LNCaP clone FGC (cell line): ENCODE results near the gene TOLLIP.

Experiments
- DNase-seq: peaks from one replicate; pipeline ENCODE4 v3.0.0-alpha.2; 2011; ENCODE audit warnings: low read depth
- H3K4me3 ChIP-seq: 2 replicates; pipeline ENCODE4 v1.5.1; 2011; ENCODE audit warnings: mild to moderate bottlenecking, low read depth, low read length, control low read depth
- TF ChIP-seq, protein P1 (sequence below): IDR thresholded peaks from 2 replicates; pipeline ENCODE4 v1.5.1; 2012; ENCODE audit warnings: mild to moderate bottlenecking; ENCODE audit not compliant: control insufficient read depth, insufficient read depth; ENCODE audit errors: extremely low read depth

The TOLLIP gene

DNA sequence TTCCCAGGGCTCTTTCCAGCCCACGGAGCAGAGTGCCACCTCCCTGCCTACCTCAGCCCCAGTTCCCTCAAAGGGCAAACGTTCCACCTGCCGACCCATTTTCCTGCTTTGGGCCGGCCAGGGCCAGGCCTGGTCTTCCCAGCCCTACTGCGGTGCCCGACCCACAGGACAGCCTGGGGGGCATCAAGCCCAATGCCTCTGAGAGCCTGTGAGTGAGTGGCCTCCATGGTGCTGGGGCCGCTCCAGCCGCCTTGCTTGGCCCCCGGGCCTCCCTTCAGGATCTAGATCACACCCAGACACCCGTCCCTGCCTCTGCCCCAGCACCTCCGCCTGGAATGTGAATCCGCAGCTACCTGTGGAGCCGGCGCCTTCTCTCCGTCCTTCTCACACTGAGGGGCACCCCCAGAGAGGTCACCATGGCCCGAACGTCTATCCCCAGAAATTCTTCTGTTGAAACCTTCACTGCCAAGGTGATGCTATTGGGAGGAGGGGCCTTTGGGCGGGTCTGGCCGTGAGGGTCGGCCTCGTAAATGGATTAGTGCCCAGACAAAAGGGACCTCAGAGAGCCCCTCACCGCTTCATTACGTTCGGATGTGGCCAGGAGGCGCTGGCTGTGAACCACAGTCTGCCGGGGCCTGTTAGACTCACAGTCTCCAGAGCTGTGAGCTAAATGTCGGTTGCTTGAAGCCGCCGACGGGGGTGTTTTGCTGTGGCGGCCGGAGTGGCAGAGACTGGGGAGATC lies 44.1 kb upstream of the TOLLIP start:
- TF ChIP-seq, protein P1, sequence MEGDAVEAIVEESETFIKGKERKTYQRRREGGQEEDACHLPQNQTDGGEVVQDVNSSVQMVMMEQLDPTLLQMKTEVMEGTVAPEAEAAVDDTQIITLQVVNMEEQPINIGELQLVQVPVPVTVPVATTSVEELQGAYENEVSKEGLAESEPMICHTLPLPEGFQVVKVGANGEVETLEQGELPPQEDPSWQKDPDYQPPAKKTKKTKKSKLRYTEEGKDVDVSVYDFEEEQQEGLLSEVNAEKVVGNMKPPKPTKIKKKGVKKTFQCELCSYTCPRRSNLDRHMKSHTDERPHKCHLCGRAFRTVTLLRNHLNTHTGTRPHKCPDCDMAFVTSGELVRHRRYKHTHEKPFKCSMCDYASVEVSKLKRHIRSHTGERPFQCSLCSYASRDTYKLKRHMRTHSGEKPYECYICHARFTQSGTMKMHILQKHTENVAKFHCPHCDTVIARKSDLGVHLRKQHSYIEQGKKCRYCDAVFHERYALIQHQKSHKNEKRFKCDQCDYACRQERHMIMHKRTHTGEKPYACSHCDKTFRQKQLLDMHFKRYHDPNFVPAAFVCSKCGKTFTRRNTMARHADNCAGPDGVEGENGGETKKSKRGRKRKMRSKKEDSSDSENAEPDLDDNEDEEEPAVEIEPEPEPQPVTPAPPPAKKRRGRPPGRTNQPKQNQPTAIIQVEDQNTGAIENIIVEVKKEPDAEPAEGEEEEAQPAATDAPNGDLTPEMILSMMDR: no peak
- H3K4me3 ChIP-seq: no peak overlapping the region

GRCh38 chr11:1352696-1353382 lies 43.4 kb upstream of the TOLLIP start:
- H3K4me3 ChIP-seq: no peak overlapping the region
- TF ChIP-seq, protein P1: no peak
- DNase-seq: no peak

More for the DNA sequence above, 44.1 kb upstream of the TOLLIP start:
- no peak for DNase-seq

- TF ChIP-seq, protein P1: no peak
- DNase-seq: no peak
- no peak overlapping the region for H3K4me3 ChIP-seq
Observed at GRCh38 chr11:1351278-1351937, 42.0 kb upstream of the TOLLIP start.

GRCh38 chr11:1350086-1350725 lies 40.8 kb upstream of the TOLLIP start:
- no peak for DNase-seq
- no peak overlapping the region for H3K4me3 ChIP-seq
- TF ChIP-seq, protein P1: no peak

GRCh38 chr11:1349327-1350041 lies 40.1 kb upstream of the TOLLIP start:
- H3K4me3 ChIP-seq: no peak overlapping the region
- TF ChIP-seq, protein P1: no peak
- no peak for DNase-seq

- TF ChIP-seq, protein P1: no peak
- DNase-seq: no peak
- no peak overlapping the region for H3K4me3 ChIP-seq
Observed at GRCh38 chr11:1348796-1349326, 39.4 kb upstream of the TOLLIP start.
